GM18505 (cell line): ENCODE measurements around the gene MLXIPL.
"Not testable (repeated sequence)": the region's sequence is repeated elsewhere in the genome, so short reads cannot be mapped to it uniquely, and the experiment has no call there.

Experiments
- ATAC-seq: cut with Tn5 transposase; IDR thresholded peaks from one replicate; pipeline ENCODE4 v1.9.1; 2021; ENCODE audit not compliant: unreplicated experiment
- POLR2A ChIP-seq: IDR thresholded peaks from 4 replicates; pipeline ENCODE4 v1.6.1; 2011; ENCODE audit warnings: borderline replicate concordance; ENCODE audit not compliant: insufficient read depth, insufficient read length; ENCODE audit errors: extremely low read depth

Gene MLXIPL, protein sequence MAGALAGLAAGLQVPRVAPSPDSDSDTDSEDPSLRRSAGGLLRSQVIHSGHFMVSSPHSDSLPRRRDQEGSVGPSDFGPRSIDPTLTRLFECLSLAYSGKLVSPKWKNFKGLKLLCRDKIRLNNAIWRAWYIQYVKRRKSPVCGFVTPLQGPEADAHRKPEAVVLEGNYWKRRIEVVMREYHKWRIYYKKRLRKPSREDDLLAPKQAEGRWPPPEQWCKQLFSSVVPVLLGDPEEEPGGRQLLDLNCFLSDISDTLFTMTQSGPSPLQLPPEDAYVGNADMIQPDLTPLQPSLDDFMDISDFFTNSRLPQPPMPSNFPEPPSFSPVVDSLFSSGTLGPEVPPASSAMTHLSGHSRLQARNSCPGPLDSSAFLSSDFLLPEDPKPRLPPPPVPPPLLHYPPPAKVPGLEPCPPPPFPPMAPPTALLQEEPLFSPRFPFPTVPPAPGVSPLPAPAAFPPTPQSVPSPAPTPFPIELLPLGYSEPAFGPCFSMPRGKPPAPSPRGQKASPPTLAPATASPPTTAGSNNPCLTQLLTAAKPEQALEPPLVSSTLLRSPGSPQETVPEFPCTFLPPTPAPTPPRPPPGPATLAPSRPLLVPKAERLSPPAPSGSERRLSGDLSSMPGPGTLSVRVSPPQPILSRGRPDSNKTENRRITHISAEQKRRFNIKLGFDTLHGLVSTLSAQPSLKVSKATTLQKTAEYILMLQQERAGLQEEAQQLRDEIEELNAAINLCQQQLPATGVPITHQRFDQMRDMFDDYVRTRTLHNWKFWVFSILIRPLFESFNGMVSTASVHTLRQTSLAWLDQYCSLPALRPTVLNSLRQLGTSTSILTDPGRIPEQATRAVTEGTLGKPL

DNA sequence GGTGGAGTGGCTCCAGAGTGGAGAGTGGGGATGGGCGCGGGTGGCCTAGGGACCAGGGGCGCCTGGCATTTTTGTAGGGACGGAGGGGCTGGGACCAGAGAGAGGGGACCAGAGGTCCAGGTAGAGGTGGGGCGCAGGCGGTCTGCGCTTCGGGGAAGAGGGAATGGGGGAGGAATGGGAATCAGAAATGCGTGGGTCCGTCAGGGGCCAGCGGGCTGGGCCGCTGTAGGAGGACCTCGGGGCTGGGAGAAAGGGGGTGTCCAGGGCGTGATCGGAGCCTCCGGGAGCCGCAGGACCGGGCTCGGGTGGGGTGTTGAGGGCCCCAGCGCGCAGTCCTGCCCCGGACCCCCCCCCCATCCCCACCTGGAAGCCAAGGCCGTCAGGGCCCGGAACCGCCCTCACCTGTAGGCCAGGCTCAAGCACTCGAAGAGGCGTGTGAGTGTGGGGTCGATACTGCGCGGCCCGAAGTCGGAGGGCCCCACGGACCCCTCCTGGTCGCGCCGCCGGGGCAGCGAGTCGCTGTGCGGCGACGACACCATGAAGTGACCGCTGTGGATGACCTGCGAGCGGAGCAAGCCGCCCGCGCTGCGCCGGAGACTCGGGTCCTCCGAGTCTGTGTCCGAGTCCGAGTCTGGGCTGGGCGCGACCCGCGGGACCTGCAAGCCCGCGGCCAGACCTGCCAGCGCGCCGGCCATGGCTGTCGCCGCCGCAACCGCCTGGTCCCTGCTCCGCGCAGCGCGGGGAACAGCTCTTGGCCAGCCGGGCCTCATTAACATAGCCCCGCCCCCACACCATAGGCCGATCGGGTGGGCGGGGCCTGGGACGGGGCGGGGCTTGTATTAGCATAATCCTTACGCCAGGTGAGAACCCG lies at the start of gene MLXIPL:
Gene MLXIPL (minus strand): TSS at position 725 of the 871 bp plus-strand sequence. CDS start 30 bp downstream, at position 695.
- no peak for ATAC-seq
- TF ChIP-seq POLR2A = no peak

DNA sequence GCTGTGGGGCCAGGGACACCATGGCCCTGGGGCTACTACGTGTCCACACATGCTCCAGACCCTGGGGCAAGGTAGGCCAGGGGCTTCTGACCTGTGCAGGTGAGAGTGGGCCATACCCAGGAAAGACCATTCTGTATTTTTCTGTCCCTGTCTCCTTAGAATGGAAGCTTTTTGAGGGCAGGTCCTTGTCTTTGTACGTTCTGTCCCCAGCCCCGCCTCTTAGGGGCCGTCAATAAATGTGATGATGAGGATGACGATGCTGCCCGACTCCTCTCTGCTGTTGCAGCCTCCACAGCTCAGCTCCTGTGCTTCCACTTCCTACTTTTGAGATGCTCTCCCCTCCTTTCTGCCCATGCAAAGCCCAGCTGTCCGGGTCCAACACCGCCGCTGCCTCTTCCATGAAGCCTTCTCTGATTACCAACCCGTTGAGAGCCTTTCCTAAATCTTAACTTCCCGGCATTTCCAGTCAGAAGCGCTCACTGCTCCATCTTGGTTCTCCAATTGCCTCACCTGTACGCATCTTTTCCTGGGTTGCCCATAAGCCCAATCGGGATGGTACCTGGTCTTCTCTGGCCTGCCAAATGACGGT lies 47.6 kb upstream of the MLXIPL start:
- TF ChIP-seq POLR2A = no peak
- no peak for ATAC-seq

DNA sequence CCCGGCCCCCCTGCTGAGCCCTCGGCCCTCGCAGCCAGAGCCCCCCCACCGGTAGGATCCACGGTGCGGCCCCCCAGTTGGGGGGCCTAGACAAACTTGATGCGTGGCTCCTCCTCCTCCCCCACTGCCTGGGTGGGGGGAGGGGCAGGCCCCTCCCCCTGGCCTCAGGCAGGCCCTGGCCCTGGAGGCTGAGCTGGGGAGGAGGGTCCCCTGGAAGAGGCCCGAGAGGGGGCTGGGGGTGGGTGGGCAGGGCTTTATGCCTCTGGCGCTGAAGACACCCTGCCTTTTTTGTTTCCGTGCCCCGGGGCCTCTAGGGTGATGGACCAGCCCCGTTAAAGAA lies 47.0 kb upstream of the MLXIPL start:
- ATAC-seq = no peak
- no peak for TF ChIP-seq POLR2A

DNA sequence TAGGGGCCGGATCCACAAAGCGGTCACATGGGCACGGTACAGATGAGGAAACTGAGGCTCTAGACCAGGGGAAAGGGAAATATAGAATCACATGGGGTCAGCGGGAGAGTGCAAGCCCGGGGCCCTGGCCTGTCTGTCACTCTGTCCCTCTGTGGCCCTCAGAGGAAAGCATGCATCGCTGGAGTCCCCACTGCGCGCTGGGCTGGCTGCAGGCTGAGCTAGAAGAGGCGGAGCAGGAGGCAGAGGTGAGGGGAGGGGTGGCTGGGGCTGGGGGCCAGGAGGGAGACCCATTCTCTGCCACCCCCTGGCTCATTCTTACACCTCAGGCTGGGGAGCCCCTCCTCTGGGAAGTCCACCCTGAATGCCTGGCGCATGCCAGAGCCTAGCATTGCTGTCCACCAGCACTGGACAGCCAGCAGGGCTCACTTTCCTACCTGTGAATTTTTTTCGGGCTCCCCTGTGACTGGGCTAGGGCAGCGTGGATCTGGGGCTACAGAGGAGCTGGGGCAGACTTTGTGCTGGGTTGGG lies 45.6 kb upstream of the MLXIPL start:
- no peak for TF ChIP-seq POLR2A
- ATAC-seq = no peak

DNA sequence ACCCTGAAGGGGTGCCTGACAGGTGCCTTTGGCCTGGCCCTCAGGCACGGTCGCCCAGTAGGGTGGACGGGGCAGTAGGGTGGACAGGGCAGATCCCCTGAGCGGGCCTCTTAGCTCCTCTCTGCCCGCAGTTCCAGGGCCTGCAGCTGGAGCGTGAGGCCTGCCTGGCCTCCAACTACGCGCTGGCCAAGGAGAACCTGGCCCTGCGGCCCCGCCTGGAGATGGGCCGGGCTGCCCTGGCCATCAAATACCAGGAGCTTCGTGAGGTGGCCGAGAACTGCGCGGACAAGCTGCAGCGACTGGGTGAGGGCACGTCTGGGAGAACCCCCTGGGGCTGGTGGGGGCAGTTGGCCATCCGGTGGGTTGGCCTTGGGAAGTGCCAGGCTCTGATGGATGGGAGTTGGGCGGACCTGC lies 45.0 kb upstream of the MLXIPL start:
- no peak for ATAC-seq
- TF ChIP-seq POLR2A = no peak

DNA sequence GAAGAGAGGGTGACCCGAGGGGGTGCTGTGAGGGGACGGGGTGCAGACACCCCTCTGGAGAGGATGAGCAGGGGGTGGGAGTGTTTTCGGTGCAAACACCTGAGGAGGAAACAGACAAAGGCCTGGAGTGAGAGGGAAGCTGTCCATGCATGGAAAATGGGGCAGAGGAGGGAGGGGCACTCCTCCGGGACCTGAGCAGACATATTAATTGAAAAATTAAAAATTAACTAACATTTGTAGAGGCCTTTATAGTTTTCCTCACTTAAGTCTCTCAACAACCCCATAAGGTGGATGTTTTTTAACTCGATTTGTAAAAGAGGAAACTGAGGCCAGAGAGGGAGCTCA lies 44.5 kb upstream of the MLXIPL start:
- no peak for TF ChIP-seq POLR2A

DNA sequence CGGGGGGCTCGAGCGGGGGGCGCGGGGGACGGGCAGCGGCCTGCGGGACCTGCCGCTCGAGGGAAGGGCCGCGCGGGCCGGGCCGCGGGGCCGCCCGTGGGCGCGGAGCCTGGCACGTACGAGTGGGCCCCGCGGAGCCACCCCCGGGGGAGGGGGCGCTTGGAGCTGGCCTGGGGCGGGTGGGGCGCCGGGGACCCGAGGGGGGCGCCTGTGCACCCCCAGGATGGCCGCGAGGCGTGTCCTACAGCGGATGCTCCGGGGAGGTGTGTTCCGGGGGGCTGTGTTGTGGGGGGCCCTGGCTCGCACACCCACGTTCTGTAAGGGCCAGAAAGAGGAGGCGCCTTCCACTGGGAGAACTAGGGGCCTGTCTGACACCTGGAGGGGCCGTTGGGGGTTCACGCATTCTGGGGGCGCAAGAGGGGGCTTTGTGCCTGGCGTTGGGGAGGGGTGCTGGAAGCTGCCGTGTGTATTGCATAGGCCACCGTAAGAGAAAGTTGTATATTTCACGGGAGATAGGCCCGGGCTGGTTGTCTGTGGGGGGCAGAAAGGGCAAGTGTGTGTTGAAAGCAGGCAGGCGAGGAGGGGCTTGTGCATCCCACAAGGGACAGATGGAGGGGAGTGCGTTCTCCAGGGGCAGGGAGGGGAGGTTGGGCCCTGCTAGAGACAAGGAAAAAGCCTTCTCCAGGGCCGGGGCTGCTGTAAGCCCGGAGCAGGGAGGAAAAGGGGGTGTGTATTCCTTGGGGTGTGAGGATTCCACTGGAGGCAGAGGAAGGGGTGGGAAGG lies 44.0 kb upstream of the MLXIPL start:
- ATAC-seq = no peak
- TF ChIP-seq POLR2A = no peak

More for the DNA sequence above, 44.5 kb upstream of the MLXIPL start:
- ATAC-seq = no peak

DNA sequence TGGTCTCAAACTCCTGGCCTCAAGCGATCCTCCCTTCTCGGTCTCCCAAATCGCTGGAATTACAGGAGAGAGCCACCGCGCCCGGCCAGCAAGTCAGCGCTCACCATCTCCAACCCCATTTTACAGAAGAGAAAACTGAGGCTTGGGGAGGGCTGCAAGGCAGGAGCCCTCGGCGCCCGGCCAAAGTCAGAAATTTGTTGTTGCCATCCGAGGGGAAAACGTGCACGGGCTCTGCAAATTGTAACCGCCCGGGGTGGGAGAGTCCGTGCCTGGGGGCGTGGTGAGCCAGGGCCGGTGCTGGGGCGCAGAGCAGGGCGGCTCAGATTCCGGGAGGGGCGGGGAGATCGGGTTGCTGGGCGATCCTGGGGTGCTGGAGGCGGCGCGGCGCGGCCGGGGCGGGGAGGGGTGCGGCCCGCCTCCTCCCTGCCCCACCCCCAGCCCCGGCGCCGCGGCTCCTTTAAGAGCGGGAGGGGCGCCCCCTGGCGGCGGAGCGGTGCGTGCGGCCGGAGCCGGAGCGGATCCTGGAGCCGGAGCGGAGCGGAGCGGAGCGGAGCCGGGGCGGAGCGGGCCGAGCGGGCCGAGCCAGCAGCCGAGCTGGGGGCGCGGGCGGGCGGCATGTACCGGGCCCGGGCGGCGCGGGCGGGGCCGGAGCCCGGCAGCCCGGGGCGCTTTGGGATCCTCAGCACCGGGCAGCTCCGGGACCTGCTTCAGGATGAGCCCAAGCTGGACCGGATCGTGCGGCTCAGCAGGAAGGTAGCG lies 43.2 kb upstream of the MLXIPL start, which contains the start of gene VPS37D:
Gene VPS37D (plus strand): TSS at position 488 of the 759 bp plus-strand sequence. CDS start 128 bp downstream, at position 616.
- no peak for TF ChIP-seq POLR2A
- peak; percentile 95 for ATAC-seq

DNA sequence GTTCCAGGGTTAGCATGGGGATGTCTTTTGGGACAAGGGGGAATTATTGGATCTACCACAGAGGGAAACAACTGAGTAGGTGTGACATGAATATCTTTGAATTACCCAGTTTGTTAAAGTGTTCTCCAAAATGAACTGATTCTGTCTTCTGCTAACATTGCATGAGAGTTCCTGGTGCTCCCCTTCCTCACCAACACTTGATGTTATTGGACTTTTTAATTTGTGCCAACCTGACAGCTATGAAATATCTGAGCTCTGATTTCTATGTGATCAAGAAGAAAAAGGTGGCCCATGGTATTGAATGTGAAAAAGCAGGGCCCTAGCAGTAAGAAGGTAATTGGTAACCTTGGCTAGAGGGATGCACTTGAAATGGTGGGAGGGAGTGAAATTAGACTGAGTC lies 38.7 kb upstream of the MLXIPL start:
- ATAC-seq = no peak
- TF ChIP-seq POLR2A = no peak

DNA sequence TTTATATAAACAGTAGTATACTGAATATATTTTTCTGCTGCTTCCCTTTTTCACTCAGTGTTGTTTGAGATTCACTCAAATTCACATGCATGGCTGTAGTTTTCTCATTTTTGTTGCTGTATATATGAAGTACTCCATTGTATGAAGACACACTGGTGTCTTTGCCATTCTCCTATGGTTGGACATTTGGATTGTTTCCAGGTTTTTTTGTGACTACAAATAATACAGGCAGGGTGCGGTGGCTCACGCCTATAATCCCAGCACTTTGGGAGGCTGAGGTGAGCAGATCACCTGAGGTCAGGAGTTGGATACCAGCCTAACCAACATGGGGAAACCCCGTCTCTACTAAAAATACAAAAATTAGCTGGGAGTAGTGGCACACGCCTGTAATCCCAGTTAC lies 36.3 kb upstream of the MLXIPL start:
- not testable (repeated sequence) for ATAC-seq

DNA sequence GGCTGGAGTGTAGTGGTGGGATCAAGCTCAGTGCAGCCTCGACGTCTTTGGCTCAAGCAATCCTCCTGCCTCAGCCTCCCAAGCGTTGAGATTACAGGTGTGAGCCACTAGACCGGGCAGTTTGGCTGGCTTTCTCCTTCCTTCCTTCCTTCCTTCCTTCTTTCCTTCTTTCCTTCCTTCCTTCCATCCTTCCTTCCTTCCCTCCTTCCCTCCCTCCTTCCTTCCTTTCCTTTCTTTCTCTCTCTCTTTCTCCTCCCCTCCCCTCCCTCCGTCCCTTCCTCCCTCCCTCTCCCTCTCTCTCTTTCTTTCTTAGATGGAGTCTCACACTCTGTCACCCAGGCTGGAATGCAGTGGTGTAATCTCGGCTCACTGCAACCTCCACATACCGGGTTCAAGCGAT lies 35.7 kb upstream of the MLXIPL start:
- no peak for ATAC-seq
- no peak for TF ChIP-seq POLR2A

DNA sequence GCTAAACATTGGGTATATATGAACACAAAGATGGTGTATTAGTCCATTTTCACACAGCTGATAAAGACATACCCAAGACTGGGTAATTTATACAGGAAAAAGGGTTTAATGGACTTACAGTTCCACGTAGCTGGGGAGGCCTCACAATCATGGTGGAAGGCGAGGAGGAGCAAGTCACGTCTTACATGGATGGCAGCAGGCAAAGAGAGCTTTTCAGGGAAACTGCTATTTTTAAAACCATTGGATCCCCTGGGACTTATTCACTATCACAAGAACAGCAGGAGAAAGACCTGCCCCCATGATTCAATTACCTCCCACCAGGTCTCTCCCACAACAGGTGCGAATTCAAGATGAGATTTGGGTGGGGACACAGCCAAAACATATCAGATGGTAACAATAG lies 31.0 kb upstream of the MLXIPL start:
- ATAC-seq = not testable (repeated sequence)

DNA sequence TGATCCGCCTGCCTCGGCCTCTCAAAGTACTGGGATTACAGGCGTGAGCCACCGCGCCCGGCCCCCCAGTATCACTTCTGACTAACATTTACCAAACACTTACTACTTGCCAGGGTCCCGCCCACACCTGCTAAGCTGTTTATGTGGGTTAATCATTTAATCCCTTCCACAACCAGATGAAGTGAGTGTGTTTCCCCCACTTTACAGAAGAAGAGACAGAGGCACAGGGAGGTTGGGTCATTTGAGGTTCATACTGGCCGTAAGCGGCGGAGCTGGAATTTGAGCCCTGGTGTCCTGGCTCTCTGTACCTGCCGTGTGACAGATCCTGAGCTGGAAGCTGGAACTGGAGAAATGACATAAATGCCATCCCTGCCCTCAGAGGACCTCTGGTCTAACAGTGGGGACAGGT lies 28.2 kb upstream of the MLXIPL start:
- ATAC-seq = no peak
- TF ChIP-seq POLR2A = no peak
